Measurements from ENCODE around the gene ZNF813. TPM values are rescaled to one million over a fixed set of nuclear protein-coding genes. Genes with fewer than 3 reads are reported as not detected.

ZNF813 gene
- total RNA-seq, 2 donors from 2014 or later: 5.6 to 7.1 TPM

DNA sequence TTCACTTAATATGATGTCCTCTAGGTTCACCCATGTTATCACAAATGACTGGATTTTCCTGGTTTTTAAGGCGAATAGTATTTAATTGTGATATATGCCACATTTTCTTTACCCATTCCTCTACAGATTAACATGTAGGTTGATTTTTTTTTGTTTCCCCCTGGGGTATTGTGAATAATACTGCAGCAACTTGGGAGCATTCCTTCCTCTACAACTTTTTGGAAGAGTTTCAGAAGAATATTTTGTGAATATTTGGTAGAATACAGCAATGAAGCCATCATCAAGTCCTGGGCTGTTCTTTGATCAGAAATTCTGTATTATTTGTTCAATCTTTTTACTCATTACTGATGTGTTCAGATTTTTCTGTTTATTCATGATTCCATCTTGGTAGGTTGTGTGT, 64.8 kb downstream of the ZNF813 start:
- H3K36me3 Mint-ChIP-seq: peaks cover 44 to 61% of the 10 kb centered on the region in 2 donors
- ATAC-seq (no peak), DNase-seq (ENCODE audit: low spot score in 2 of 2) (no peak)
- peaks cover 4 to 12% of the 10 kb centered on the region in 2 donors for H3K9me3 Mint-ChIP-seq
- H3K27ac Mint-ChIP-seq: no peak overlapping the region

DNA sequence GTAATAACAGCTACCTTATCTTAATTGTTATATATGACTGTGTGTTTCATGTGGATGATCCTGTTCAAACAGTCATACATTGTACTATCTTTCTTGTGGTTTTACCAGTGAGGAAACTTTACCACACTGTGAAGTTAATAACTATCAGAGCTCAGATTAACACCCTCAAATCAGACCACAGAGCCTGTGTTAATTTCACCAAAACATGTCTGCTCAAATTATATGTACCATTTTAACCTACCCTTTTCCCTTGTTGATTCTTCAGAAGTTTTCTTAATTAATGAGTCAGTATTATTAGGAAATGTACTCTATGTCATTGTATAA, 68.7 kb downstream of the ZNF813 start:
- Mint-ChIP-seq H3K27ac (peak overlapping the region in 1 of 2 donors; percentile 99), H3K9me3 (peaks cover 4 to 8% of the 10 kb centered on the region in 2 donors), H3K36me3 (peaks cover 39 to 65% of the 10 kb centered on the region in 2 donors)
- ATAC-seq: peak; percentile 26 to 30
- no peak for DNase-seq (ENCODE audit: low spot score in 2 of 2)

DNA sequence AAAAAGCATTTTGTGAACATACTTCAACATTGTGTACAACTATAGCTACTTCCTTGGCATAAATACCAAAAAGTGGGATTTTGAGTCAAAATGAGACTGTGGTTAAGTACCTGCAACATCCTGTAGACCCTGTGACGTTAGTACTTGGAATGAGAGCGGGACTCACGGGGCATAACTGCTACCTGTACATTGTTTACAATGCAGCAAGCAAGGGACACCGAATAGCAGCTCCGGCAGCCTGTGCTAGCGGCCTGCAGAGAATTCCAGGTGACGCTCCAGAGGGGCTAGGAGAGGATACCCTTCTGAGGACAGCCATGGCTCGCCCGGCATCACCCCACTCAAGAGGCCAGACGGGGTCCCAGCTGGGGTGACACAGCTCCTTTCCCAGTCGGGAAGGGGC, 69.6 kb downstream of the ZNF813 start:
- DNase-seq (ENCODE audit: low spot score in 2 of 2) (no peak), ATAC-seq (peak; percentile 6 to 11)
- peaks cover 37 to 66% of the 10 kb centered on the region in 2 donors for H3K36me3 Mint-ChIP-seq
- peak overlapping the region; percentile 99 for H3K27ac Mint-ChIP-seq
- peaks cover 4 to 8% of the 10 kb centered on the region in 2 donors for H3K9me3 Mint-ChIP-seq

DNA sequence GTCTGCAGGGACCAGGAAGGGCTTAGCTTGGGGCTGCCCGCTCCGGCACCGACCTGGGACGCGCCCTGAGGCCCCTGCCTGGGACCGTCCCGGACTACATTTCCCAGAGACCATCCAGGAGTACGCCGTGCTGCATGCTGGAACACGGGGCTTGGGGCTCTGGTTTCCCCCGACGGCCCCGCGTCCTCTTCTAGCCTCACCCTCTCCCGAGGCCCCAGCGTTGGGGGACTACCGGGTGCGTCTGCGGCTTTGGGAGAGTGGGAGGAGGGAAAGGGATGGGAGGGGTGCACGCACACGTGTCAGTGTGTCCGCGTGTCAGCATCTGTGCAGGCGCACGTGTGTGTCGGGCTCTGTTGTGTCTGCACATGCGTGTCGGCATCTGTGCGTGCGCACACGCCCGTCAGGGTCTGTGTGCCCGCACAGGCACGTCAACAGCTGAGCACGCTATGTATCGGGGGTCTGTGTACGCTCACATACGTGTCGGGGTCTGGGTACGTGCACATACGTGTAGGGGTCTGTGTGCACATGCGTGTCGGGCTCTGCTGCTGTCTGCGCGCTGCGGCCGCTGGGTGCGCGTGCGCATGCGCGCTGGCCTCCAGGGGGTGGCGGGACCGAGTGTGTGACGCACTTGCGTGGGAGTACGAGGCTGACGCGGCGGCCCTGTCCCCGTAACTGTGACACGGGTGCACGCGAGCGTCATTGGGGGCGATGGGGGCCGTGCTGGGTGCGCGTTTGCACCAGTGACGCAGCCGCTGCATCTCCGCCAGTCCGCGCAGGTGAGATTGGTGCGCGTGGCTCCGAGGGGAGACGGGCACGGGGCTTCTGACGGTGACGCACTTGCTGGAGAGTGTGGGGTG, 70.2 kb downstream of the ZNF813 start, which contains the start of gene ZNF331:
Gene ZNF331 (plus strand): TSS at position 625 of the 857 bp plus-strand sequence. CDS start 31,232 bp downstream, outside the sequence.
- peaks cover 4 to 6% of the 10 kb centered on the region in 2 donors for H3K9me3 Mint-ChIP-seq
- H3K36me3 Mint-ChIP-seq: peaks cover 38 to 65% of the 10 kb centered on the region in 2 donors
- peak within 1 kb of the TSS; percentile 99 for H3K27ac Mint-ChIP-seq
- peak; percentile 84 to 86 for ATAC-seq
- peak; percentile 83 to 92 for DNase-seq (ENCODE audit: low spot score in 2 of 2)

DNA sequence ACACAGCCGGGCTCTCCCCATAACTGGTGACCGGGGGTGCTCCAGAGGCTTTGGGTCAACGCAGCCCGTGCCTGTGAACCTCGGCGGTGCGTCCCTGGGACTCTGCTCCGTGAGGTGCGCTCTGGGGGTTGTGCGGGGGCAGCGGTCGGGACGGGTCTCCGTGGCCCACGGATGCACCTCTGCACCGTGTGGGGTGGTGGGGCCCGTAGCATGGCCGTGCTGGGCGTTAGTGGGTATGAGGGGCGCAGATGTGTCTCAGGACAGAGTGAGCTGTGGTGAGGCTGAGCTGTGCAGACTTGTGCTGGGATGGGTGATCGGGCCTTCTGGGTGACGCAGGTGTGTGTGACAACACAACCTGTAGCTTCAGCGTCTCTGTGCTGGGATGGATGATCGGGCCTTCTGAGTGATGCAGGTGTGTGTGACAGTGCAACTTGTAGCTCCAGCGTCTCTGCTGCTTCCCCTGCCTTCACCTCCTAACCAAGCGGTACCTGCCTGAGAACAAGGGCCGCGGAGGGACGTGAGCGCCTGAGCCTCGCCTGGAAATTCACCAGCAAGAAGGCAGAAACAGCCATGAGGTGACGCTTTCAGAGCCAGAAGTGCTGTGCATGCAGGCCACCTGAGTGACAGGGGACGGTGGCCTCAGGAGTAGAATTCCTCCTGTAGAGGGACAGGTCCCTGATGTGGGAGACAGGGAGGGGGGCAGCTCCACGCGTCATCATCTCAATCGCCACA, 71.0 kb downstream of the ZNF813 start:
- ATAC-seq: peak in 1 of 2 donors; percentile 27
- Mint-ChIP-seq H3K36me3 (peaks cover 33 to 59% of the 10 kb centered on the region in 2 donors), H3K9me3 (no peaks in the 10 kb centered on the region), H3K27ac (peak overlapping the region; percentile 99)
- no peak for DNase-seq (ENCODE audit: low spot score in 2 of 2)

DNA sequence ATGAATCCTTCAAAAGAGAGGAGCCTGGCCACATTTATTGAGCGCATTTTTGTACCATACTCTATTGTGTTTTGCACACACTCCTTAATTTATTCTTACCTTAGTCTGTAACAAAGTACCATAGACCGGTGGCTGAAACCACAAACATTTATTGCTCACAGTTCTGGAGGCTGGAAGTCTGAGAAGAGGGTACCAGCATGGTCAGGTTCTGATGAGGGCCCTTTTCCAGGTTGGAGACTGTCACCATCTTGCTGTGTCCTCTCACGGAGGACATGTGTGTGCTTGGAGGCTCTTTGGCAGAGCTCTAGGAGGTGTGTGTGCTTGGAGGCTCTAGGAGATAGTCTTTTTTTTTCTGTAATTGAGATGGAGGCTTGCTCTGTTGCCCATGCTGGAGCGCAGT, 72.6 kb downstream of the ZNF813 start:
- Mint-ChIP-seq H3K36me3 (peaks cover 31 to 70% of the 10 kb centered on the region in 2 donors), H3K9me3 (no peaks in the 10 kb centered on the region), H3K27ac (no peak overlapping the region)
- no peak for ATAC-seq
- DNase-seq (ENCODE audit: low spot score in 2 of 2): no peak

DNA sequence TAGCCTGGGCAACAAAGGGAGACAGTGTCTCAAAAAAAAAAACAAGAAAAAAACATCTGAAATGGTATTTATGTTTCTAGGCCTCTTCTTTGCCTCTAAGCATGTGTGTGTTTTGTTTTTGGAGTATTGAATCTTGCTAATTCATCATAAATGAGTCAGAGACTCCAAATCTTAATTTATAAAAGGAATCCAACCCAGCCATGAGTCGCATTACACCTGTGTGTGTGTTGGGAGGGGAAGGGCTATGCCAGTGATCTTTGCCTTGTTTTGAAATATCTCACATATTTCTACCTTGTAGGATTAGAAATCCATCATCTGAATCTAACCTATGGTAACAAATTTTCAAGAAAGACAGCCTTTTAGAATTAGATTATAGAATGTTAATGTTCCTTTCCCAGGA, 74.4 kb downstream of the ZNF813 start:
- no peaks in the 10 kb centered on the region for H3K9me3 Mint-ChIP-seq
- peak overlapping the region in 1 of 2 donors; percentile 32 for H3K27ac Mint-ChIP-seq
- ATAC-seq (no peak), DNase-seq (ENCODE audit: low spot score in 2 of 2) (no peak)
- peaks cover 35 to 76% of the 10 kb centered on the region in 2 donors for H3K36me3 Mint-ChIP-seq

DNA sequence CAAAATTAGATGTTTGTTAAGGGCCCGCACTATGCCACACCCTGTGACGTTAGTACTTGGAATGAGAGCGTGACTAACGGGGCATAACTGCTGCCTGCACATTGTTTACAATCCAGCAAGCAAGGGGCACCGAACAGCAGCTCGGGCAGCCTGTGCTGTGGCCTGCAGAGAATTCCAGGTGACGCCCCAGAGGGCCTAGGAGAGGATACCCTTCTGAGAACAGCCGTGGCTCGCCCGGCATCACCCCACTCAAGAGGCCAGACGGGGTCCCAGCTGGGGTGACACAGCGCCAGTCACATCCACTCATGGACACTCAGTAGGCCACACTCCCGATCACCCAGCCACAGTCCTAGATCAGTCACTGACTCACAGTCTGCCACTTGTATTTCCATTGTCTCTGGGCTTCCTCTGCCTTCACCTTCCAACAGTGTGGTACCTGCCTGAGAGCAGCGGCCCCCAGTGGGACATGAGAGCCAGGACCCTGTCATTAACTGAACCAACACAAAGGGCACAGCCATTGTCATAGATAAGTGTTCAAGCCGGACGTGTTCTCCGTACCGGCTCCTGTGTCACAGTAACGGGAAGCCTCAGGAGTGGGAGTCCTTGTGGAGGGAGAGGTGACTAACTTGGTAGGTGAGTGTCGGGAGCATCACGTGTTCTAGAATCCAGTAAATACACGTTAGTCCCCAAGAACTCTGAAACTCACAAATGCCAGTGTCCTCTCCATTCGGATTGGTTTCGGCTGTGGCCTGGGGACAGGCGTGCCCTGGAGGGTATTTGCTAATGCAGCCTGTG, 77.9 kb downstream of the ZNF813 start:
- no peak for DNase-seq (ENCODE audit: low spot score in 2 of 2)
- Mint-ChIP-seq H3K36me3 (peaks cover 46 to 76% of the 10 kb centered on the region in 2 donors), H3K27ac (peak overlapping the region in 1 of 2 donors; percentile 56), H3K9me3 (peaks cover 0 to 4% of the 10 kb centered on the region in 2 donors)
- ATAC-seq: peak in 1 of 2 donors; percentile 41

Other genes with a start within 250 kb of the ZNF813 start
- gene ZNF677, start 212.9 kb upstream of the ZNF813 start, total RNA-seq: 1 to 10 TPM; 2.9 to 6.1 TPM
- not detected for gene VN1R2, start 209.4 kb upstream of the ZNF813 start, total RNA-seq
- not detected for gene VN1R4, start 200.0 kb upstream of the ZNF813 start, total RNA-seq
- 1 to 10 TPM; 4.7 to 6.2 TPM for gene ZNF845, start 134.0 kb upstream of the ZNF813 start, total RNA-seq
- gene ZNF525, start 102.0 kb upstream of the ZNF813 start, total RNA-seq: 10 to 100 TPM; 19.3 to 27.4 TPM
- gene ZNF765, start 72.6 kb upstream of the ZNF813 start, total RNA-seq: 10 to 100 TPM; 10.1 to 11.7 TPM
- gene ZNF761, start 35.7 kb upstream of the ZNF813 start, total RNA-seq: 10 to 100 TPM in 1 of 2 donors, 1 to 10 TPM in 1; 9.5 to 14.3 TPM
- gene ZNF331, start 70.4 kb downstream of the ZNF813 start, total RNA-seq: 10 to 100 TPM; 28.7 to 69.3 TPM
- gene DPRX, start 164.3 kb downstream of the ZNF813 start, total RNA-seq: not detected